LNCAP (cell line): ENCODE data around the gene ESYT3.

Source experiments
- TF ChIP-seq, protein P1 (sequence below): fragments of 450-650 bp; IDR thresholded peaks from 2 replicates; pipeline ENCODE4 v1.5.1; 2017; ENCODE audit warnings: mild to moderate bottlenecking

Gene ESYT3

DNA sequence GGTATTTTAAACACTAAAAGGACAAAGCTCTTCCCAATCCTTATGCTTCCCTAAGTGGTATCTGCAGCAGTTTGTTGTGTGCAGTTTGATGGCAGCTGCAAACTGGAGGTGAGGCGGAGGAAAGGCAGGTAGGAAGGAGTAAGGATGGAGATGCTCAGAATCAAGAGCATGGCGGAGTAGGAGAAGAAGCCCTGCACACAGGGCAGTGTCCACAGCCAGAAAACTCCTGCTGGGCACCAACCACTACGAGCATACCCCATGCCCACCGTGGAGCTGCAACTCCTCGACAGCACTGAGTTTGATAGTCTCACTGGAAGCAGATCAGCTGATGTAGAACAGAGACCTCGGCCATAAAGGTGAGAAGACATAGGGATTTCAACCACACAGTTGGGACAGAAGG is 30.3 kb upstream of the ESYT3 start:
- TF ChIP-seq, protein P1, sequence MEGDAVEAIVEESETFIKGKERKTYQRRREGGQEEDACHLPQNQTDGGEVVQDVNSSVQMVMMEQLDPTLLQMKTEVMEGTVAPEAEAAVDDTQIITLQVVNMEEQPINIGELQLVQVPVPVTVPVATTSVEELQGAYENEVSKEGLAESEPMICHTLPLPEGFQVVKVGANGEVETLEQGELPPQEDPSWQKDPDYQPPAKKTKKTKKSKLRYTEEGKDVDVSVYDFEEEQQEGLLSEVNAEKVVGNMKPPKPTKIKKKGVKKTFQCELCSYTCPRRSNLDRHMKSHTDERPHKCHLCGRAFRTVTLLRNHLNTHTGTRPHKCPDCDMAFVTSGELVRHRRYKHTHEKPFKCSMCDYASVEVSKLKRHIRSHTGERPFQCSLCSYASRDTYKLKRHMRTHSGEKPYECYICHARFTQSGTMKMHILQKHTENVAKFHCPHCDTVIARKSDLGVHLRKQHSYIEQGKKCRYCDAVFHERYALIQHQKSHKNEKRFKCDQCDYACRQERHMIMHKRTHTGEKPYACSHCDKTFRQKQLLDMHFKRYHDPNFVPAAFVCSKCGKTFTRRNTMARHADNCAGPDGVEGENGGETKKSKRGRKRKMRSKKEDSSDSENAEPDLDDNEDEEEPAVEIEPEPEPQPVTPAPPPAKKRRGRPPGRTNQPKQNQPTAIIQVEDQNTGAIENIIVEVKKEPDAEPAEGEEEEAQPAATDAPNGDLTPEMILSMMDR, result no peak

DNA sequence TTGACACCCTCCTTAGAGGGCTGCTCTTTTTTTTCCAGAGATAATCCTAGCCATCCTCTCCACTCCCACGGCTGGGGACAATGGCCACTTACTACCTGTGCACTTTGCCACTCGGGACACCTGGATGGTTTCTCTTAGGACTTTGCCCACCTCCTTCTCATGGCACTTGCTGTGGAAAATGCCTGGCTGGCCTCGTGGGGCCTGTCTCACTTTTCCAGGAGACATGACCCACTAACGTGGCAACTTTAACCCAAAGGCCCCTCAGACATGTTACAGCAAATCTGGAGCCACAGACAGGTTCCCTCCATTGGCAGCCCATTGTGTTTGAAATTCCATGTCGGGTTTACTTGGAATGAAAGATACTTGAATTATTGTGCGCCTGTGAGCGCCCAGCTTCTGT is 29.4 kb upstream of the ESYT3 start:
- TF ChIP-seq, protein P1, result no peak

DNA sequence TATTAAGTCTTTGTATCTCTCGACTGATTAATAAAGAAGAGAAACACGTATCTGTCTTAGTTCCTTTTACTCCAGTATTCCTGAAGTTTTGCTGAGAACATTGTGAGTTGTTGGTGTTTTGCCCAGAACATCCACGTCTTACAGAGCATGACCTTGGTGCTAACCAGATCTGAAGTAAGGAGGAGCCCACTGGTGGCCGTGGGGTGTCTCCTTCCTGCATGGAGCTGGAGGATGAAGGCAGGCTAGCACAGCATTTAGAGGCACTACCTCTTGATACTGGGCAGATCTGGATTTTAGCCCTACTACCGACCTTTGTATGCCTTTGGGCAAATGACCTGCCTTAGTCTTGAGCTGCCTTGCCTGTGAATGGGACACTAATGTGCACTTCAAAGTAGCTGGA is 28.9 kb upstream of the ESYT3 start:
- TF ChIP-seq, protein P1, result no peak

DNA sequence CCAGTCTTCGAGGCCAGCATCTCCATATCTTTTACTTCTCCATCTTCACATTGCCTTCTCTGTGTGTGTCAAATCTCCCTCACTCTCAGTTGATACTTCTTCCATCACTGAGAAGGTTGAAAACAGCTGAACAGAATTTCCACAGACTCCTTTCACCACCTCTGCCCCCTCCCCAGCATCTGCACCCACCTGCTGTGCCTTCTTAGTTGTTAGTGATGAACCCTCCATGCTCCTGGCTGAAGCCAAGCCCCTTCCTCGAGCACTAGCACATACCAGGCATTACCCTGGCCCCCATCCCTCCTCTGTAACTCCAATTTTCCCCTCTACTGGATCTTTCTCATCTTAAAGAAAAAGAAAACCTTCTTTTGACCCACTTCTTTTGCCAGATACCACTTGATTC is 27.8 kb upstream of the ESYT3 start:
- TF ChIP-seq, protein P1, result no peak

DNA sequence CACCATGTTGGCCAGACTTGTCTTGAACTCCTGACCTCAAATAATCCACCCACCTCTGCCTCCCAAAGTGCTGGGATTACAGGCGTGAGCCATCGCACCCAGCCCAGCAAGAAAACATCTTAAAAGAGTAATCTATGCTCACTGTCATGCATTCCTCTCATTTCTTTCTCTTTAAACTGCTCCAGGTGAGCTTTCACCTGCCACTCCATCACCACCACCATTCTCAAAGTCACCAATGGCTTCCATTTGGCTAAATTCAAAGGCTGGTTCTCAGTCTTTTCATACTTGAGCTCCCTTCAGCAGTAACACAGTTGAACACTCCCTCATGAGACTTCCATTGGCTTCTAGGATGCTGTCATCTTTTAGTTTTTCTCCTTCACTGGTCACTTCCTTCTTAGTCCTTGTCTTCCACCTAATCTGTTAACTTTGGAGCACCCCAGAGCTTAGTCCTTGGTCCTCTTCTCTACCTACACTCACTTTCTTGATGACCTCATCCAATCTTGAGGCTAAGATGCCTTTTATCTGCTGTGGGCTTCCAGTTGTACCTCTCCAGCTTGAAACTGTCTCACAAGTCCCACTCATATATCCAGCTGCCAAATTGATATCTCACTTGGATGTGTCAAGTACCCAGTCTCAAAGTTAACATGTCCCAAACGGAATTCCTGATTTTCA is 27.0 kb upstream of the ESYT3 start:
- TF ChIP-seq, protein P1, result no peak

DNA sequence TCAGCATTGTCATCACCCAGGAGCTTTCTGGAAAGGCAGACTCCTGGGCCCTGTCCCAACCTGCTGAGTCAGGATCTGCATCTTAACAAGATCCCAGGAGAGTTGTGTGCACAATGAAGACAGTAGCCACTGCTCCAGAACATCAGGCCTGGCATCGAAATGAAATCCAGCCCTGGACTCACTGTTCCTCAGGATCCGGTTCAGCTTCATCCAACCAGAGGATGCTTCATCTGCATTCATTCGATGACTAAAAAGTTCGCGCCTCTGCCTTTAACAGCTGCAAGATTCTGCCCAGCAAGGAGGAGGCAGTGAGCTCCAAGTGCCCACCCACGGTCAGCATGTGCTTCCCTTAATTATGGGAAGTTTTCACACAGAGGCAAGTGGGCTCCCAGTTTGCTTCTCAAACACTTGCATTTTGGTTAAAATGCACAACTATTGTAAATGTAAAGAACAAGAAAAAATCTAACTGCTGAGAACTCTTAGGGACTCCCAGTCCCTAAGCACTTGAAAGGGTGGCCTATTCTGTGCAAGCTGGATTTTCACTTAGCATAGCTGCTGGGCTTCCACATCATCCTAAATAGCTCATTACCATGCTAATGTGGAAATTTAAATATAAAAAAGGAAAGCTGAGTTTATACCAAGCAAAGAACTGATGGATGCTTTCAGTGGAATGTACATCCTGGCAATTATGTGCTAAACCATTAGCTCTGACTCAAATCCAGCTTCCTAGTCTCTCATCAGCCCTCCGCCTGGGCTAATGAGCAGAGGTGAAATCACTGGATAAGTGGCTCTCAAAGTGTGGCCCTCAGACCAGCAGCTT is 25.5 kb upstream of the ESYT3 start:
- TF ChIP-seq, protein P1, result no peak

DNA sequence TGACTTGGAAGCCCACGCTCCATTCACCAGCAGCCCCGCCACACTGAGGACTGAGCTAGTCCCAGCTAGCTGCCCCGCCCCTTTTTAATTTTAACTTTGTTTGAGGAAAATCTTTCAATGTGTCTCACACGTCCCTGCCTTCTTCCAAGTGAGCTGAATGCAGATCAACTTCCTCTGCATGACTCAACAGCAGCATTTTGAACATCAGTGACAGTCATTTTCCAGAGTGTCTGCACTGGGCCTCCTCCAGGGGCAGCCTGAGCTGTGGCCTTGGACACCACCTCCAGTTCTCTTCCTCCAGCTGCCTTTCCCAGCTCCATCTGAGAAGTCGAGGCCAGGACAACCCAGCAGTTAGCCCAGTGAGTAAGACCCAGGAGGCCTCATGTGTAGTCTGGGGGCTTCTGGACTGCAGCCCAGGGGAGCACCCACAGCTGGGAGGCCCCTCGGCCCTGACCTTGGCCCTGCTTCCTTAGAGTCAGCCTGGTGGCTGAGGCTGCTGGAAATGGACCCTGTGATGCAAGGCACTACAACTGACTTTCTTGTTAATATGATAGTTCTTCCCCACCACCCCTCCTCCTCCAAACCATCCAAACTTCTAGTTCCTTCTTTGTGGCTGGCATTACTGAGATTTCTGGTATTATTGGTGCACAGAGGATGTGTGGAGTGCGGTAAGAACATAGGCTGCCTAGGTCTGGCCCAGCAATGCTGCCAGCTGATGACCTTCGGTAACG is 21.4 kb upstream of the ESYT3 start:
- TF ChIP-seq, protein P1, result no peak
